Measurements from ENCODE around the gene MCF2L2.

MCF2L2 gene

GRCh38 chr3:183193762-183194689, 234.4 kb downstream of the MCF2L2 start:
- no peak overlapping the region for H3K4me3 ChIP-seq (ENCODE audit: control insufficient read depth, low read depth, low read length)
- DNase-seq (ENCODE audit: low read depth): no peak
- TF ChIP-seq CTCF (conservative IDR thresholded peaks at IDR 0.05; ENCODE audit: control insufficient read depth, insufficient read depth, low read depth, low read length): no peak

- TF ChIP-seq CTCF (conservative IDR thresholded peaks at IDR 0.05; ENCODE audit: control insufficient read depth, insufficient read depth, low read depth, low read length): no peak
- no peak overlapping the region for H3K4me3 ChIP-seq (ENCODE audit: control insufficient read depth, low read depth, low read length)
- no peak for DNase-seq (ENCODE audit: low read depth)
Measured at GRCh38 chr3:183192650-183193300, 235.6 kb downstream of the MCF2L2 start.

GRCh38 chr3:183189641-183190040, 238.8 kb downstream of the MCF2L2 start:
- no peak for DNase-seq (ENCODE audit: low read depth)
- H3K4me3 ChIP-seq (ENCODE audit: control insufficient read depth, low read depth, low read length): no peak overlapping the region
- TF ChIP-seq CTCF (conservative IDR thresholded peaks at IDR 0.05; ENCODE audit: control insufficient read depth, insufficient read depth, low read depth, low read length): no peak

GRCh38 chr3:183188895-183189462, 239.4 kb downstream of the MCF2L2 start:
- TF ChIP-seq CTCF (conservative IDR thresholded peaks at IDR 0.05; ENCODE audit: control insufficient read depth, insufficient read depth, low read depth, low read length): peak; percentile 33
- H3K4me3 ChIP-seq (ENCODE audit: control insufficient read depth, low read depth, low read length): no peak overlapping the region
- peak; percentile 28 for DNase-seq (ENCODE audit: low read depth)

GRCh38 chr3:183185696-183186095, 242.7 kb downstream of the MCF2L2 start:
- no peak for TF ChIP-seq CTCF (conservative IDR thresholded peaks at IDR 0.05; ENCODE audit: control insufficient read depth, insufficient read depth, low read depth, low read length)
- DNase-seq (ENCODE audit: low read depth): peak; percentile 94
- no peak overlapping the region for H3K4me3 ChIP-seq (ENCODE audit: control insufficient read depth, low read depth, low read length)

GRCh38 chr3:183182732-183183610, 245.4 kb downstream of the MCF2L2 start:
- no peak for TF ChIP-seq CTCF (conservative IDR thresholded peaks at IDR 0.05; ENCODE audit: control insufficient read depth, insufficient read depth, low read depth, low read length)
- no peak overlapping the region for H3K4me3 ChIP-seq (ENCODE audit: control insufficient read depth, low read depth, low read length)
- peak; percentile 39 for DNase-seq (ENCODE audit: low read depth)

All from fibroblast of mammary gland (primary cell).